ENCODE data around the gene PRPF40B. TPM values are rescaled to one million over a fixed set of nuclear protein-coding genes. Genes with fewer than 3 reads are reported as not detected.
A peak's percentile ranks its signal among the peaks of the same experiment; 100 is the strongest.

The PRPF40B gene
- total RNA-seq, 2 donors from 2014 or later: 21.9 to 31.4 TPM

GRCh38 chr12:49648712-49649003 lies 25.3 kb downstream of the PRPF40B start:
- H3K36me3 ChIP-seq: peaks cover 21% of the 10 kb centered on the region
- H3K27ac ChIP-seq: peak overlapping the region in 1 of 2 donors; percentile 63
- TF ChIP-seq, protein P1, sequence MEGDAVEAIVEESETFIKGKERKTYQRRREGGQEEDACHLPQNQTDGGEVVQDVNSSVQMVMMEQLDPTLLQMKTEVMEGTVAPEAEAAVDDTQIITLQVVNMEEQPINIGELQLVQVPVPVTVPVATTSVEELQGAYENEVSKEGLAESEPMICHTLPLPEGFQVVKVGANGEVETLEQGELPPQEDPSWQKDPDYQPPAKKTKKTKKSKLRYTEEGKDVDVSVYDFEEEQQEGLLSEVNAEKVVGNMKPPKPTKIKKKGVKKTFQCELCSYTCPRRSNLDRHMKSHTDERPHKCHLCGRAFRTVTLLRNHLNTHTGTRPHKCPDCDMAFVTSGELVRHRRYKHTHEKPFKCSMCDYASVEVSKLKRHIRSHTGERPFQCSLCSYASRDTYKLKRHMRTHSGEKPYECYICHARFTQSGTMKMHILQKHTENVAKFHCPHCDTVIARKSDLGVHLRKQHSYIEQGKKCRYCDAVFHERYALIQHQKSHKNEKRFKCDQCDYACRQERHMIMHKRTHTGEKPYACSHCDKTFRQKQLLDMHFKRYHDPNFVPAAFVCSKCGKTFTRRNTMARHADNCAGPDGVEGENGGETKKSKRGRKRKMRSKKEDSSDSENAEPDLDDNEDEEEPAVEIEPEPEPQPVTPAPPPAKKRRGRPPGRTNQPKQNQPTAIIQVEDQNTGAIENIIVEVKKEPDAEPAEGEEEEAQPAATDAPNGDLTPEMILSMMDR (IDR thresholded peaks at IDR 0.05): no peak

DNA sequence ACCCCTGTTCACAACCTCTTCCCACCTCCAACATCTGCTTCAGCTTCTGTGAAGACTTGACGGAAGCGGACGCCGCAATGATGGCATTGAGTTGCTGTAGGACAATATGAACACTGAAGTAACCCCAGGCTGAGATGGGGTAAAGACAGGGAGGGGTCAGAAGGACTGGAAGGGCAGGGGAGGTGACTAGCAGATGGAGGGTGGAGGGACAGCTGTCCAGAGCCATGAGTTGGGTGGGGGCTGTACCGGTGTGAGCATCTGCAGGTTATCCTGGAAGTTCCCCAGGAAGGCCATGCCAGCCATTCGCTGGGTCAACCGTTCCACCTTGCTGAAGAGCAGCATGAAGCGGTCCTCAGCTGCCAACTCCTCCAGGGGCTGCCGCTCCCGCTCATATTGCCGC lies 26.1 kb downstream of the PRPF40B start:
- Histone ChIP-seq H3K27ac (no peak overlapping the region), H3K27me3 (replicated peaks; ENCODE audit: insufficient read depth) (no peaks in the 10 kb centered on the region), H3K9me3 (no peaks in the 10 kb centered on the region), H3K4me1 (ENCODE audit: control insufficient read depth in 1 of 2, low read depth in 2 of 2) (peaks cover 14 to 21% of the 10 kb centered on the region in 2 donors), H3K4me3 (no peak overlapping the region), H3K36me3 (peaks cover 18% of the 10 kb centered on the region)
- DNase-seq (ENCODE audit: low spot score) (no peak), ATAC-seq (ENCODE audit: insufficient number of reproducible peaks, low FRiP score, low read depth) (no peak)
- TF ChIP-seq, protein P1 (IDR thresholded peaks at IDR 0.05): no peak

More at GRCh38 chr12:49648712-49649003, 25.3 kb downstream of the PRPF40B start:
- H3K4me3 ChIP-seq: no peak overlapping the region
- no peaks in the 10 kb centered on the region for H3K27me3 ChIP-seq (replicated peaks; ENCODE audit: insufficient read depth)
- ATAC-seq (ENCODE audit: insufficient number of reproducible peaks, low FRiP score, low read depth) (no peak), DNase-seq (ENCODE audit: low spot score) (no peak)
- H3K9me3 ChIP-seq: no peaks in the 10 kb centered on the region
- peaks cover 14 to 21% of the 10 kb centered on the region in 2 donors for H3K4me1 ChIP-seq (ENCODE audit: control insufficient read depth in 1 of 2, low read depth in 2 of 2)

- ATAC-seq (ENCODE audit: insufficient number of reproducible peaks, low FRiP score, low read depth): no peak
- no peak for DNase-seq (ENCODE audit: low spot score)
- peaks cover 14 to 21% of the 10 kb centered on the region in 2 donors for H3K4me1 ChIP-seq (ENCODE audit: control insufficient read depth in 1 of 2, low read depth in 2 of 2)
- H3K36me3 ChIP-seq: peaks cover 18% of the 10 kb centered on the region
- no peaks in the 10 kb centered on the region for H3K9me3 ChIP-seq
- no peaks in the 10 kb centered on the region for H3K27me3 ChIP-seq (replicated peaks; ENCODE audit: insufficient read depth)
- H3K4me3 ChIP-seq: no peak overlapping the region
- TF ChIP-seq, protein P1 (IDR thresholded peaks at IDR 0.05): no peak
- H3K27ac ChIP-seq: no peak overlapping the region
These were observed 26.5 kb downstream of the PRPF40B start for GRCh38 chr12:49649892-49650291.

DNA sequence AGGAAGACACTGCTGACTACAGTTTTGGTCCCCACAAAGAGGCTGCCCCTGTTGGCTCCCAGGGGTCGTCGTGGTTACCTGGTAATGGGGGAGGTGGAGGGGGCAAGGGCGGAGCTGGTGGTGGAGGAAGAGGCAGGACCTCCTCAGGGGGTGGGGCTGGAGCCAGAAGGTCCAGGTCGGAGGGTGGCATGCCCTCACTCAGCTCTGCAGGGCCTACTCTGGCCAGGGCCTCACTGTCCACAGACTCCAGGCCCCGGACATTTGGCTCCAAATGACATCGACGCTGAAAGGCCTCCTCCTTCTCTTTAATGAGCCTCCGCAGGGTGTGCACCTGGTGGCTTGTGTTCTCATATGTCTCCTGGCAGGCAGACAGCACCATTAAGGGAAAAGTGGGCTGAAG lies 28.5 kb downstream of the PRPF40B start:
- ATAC-seq (ENCODE audit: insufficient number of reproducible peaks, low FRiP score, low read depth) (no peak), DNase-seq (ENCODE audit: low spot score) (no peak)
- Histone ChIP-seq H3K27ac (no peak overlapping the region), H3K36me3 (peaks cover 9% of the 10 kb centered on the region), H3K9me3 (no peaks in the 10 kb centered on the region), H3K4me1 (ENCODE audit: control insufficient read depth in 1 of 2, low read depth in 2 of 2) (peaks cover 14 to 20% of the 10 kb centered on the region in 2 donors), H3K27me3 (replicated peaks; ENCODE audit: insufficient read depth) (no peaks in the 10 kb centered on the region), H3K4me3 (no peak overlapping the region)
- TF ChIP-seq, protein P1 (IDR thresholded peaks at IDR 0.05): no peak

- Histone ChIP-seq H3K9me3 (no peaks in the 10 kb centered on the region), H3K36me3 (peaks cover 7% of the 10 kb centered on the region), H3K27me3 (replicated peaks; ENCODE audit: insufficient read depth) (no peaks in the 10 kb centered on the region), H3K4me1 (ENCODE audit: control insufficient read depth in 1 of 2, low read depth in 2 of 2) (peaks cover 3 to 8% of the 10 kb centered on the region in 2 donors), H3K27ac (no peak overlapping the region), H3K4me3 (no peak overlapping the region)
- DNase-seq (ENCODE audit: low spot score) (no peak), ATAC-seq (ENCODE audit: insufficient number of reproducible peaks, low FRiP score, low read depth) (no peak)
- TF ChIP-seq, protein P1 (IDR thresholded peaks at IDR 0.05): no peak
These were observed 29.7 kb downstream of the PRPF40B start for GRCh38 chr12:49652921-49653520.
